Muscle layer of colon (tissue), 2 donors: ENCODE results near the gene RXRG.

Source experiments
- H3K27ac ChIP-seq: one replicate; pipeline ENCODE4 v1.7.0; 2013; ENCODE audit warnings: low read depth, mild to moderate bottlenecking, low read length, moderate library complexity
- H3K27me3 ChIP-seq, 2 donors: one replicate each; pipeline ENCODE4 v1.7.0; 2013; ENCODE audit warnings: low read length in 2 of 2, mild to moderate bottlenecking in 2 of 2; ENCODE audit not compliant: insufficient read depth in 2 of 2, control insufficient read depth in 1 of 2
- H3K36me3 ChIP-seq: one replicate; pipeline ENCODE4 v1.7.0; 2013; ENCODE audit warnings: mild to moderate bottlenecking, low read length; ENCODE audit not compliant: insufficient read depth
- H3K4me1 ChIP-seq: one replicate; pipeline ENCODE4 v1.7.0; 2013; ENCODE audit warnings: mild to moderate bottlenecking, low read length; ENCODE audit not compliant: insufficient read depth
- H3K4me3 ChIP-seq, 2 donors: one replicate each; pipeline ENCODE4 v1.7.0; 2013; ENCODE audit warnings: low read length in 2 of 2, low read depth in 1 of 2, mild to moderate bottlenecking in 1 of 2, moderate library complexity in 1 of 2
- H3K9ac ChIP-seq: one replicate; pipeline ENCODE4 v1.7.0; 2013; ENCODE audit warnings: low read length
- H3K9me3 ChIP-seq: one replicate; pipeline ENCODE4 v1.7.0; 2013; ENCODE audit warnings: mild to moderate bottlenecking, low read length
- donor health status: abdominal sarcoma.
- donor health status: Adenocarcinoma of cecum.

The RXRG gene

DNA sequence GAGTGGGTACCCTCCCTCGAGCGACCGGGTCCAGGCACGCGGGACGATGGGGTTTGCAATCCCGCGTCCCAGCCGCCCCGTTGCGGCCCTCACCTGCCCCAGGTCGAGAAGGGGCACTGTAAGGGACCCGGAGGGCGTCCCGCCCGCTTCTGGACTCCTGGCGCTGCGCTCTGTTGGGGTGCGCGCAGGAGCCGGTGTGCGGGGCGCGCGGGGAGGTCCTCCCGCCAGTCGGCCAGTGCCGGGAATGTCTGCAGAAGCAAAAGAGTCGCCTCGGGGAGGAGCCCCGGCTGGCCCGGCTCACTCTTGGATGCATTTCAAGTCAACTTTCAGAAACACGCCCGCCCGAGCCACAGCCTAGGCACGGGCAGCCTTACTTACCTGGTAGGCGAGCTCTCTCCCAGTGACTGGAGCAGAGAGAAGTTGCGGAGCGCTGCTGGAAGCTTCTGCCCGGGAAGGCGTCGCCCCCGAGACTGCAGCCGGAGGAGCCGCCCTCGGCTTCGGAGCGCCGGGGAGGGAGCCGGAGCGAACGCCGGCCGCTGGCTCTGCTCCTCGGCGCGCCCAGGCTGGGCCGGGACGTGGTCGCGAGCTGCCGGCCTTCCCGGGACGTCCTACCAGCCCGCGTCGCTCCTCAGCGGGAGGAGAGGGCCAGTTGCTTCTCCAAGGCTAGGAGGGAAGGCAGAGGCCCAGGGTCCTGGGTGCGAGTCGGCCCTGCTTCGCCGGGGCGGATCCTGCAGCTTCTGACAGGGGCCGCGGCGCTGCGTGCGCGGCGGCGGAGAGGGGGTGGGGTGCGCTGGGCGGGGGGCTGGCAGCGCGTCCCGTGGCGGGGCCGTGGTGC lies 88.7 kb downstream of the RXRG start, which contains the start of gene LMX1A:
Gene LMX1A (minus strand): TSS at position 739 of the 835 bp plus-strand sequence. CDS start 1,156 bp downstream, outside the sequence.
- H3K27me3 ChIP-seq = peaks cover 55 to 69% of the 10 kb centered on the region in 2 donors
- H3K4me1 ChIP-seq = peaks cover 12% of the 10 kb centered on the region
- H3K9ac ChIP-seq = no peak within 1 kb of the TSS
- no peaks in the 10 kb centered on the region for H3K36me3 ChIP-seq
- no peaks in the 10 kb centered on the region for H3K9me3 ChIP-seq
- no peak within 1 kb of the TSS for H3K27ac ChIP-seq
- peak within 1 kb of the TSS; percentile 24 to 49 for H3K4me3 ChIP-seq

DNA sequence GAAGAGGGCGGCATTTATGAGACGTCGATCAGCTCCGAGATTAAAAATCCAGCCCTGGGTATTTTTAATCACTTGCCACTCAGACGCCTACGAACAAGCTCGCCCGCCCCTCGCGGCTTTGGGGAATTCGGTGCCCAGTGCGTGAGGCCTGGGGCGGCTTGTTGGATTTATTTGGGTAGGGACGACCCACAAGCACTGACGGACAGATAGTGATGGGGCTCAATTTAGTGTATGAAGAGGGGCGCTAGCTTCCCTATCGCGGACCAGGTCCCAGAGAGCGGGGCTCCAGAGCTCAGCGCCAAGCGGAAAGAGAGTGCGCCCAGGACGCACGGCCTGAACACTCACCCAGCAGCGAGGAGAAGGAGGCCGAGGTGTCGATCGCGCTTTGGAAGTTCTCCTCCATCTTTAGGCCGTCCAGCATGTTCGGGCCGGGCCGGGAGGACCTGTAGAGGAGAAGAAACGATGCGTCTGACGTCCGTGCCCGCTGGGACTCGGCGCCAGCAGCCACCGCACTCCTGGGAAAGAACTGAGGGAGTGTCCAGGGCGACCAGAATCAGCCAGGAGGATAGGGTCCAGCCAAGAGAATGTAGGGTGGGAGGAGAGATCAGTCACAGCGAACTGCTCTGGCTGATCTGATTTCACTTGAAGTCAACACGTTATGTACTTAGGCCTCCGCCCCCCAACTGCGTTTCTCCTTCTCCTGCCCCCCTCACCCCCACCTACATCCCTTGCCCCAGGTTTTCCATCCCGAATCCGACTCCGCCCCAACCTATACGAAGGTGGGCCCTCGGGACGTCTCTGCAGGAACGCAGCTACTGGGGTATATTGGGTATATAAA lies 89.6 kb downstream of the RXRG start:
- H3K36me3 ChIP-seq = no peaks in the 10 kb centered on the region
- peak overlapping the region; percentile 24 to 49 for H3K4me3 ChIP-seq
- H3K27me3 ChIP-seq = peaks cover 64 to 78% of the 10 kb centered on the region in 2 donors
- no peak overlapping the region for H3K27ac ChIP-seq
- peaks cover 12% of the 10 kb centered on the region for H3K4me1 ChIP-seq
- H3K9ac ChIP-seq = no peak overlapping the region
- H3K9me3 ChIP-seq = no peaks in the 10 kb centered on the region

DNA sequence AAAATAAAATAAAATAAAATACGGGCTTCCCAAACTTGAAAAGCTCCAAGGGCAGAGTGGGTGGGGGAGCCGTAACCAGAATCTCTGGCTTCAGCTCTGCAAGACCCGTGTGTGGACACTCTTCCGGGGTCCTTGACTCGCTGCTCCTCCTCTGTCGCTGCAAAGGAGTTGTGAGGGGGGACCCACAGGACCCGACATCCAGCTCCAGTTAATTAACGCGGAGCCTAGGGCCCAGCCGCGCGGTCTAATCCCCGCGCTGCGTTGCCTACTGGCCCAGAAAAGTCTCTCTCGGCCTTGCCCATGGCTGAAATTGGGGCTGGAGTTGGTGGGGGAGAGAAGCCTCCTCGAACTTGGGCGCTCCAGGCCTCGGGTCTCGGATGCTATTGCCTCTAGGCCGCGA lies 90.2 kb downstream of the RXRG start:
- H3K9ac ChIP-seq = no peak overlapping the region
- peaks cover 70 to 84% of the 10 kb centered on the region in 2 donors for H3K27me3 ChIP-seq
- no peak overlapping the region for H3K4me3 ChIP-seq

DNA sequence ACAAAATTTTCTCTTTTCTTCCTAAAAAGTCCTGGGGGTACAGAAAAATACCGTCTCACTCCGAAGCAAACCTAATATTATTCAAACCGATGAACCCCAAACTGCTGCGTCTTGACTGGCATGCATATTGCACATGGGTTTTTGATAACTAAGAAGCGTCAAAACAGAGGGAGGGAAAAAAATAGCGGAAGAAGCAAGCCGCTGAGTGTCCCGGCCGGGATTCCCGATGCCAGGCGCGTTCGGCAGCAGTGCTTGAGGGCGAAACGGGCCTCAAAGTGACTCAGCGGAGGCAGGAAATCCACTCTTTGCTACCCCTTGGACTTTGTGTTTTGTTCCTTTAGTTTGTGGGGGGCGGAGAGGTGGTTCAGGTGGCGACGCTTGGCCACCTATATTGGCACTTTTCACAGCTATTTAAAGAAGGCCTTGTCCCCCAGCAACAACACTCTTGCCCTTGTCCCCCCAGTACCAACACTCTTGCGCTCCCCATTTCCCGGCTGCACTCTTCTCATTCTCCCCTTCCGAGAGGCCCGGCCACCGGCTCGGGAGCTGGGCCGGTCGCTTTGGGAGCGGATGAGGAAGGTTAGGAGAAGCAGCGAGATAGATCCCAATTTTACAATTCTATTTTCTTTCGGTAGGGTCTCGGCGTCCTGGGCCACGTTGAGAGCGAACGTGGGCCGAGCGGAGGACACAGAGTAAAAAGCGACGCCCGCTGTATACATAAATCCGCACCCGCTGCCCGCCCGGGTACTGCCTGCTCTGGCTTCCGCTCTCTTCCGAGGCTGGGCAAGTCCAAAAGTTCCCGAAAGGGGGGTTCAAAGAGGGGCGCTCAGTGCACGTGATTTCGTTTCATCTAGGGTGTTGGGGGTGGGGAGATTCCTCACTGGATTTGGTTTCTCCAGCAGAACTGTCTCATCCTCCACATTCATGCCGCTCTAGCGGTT lies 90.9 kb downstream of the RXRG start:
- Histone ChIP-seq H3K27me3 (peaks cover 74 to 88% of the 10 kb centered on the region in 2 donors), H3K9me3 (no peaks in the 10 kb centered on the region), H3K4me1 (peaks cover 12% of the 10 kb centered on the region), H3K4me3 (no peak overlapping the region), H3K36me3 (no peaks in the 10 kb centered on the region), H3K27ac (no peak overlapping the region), H3K9ac (no peak overlapping the region)

More for the DNA sequence above, 90.2 kb downstream of the RXRG start:
- Histone ChIP-seq H3K36me3 (no peaks in the 10 kb centered on the region), H3K4me1 (peaks cover 12% of the 10 kb centered on the region), H3K27ac (no peak overlapping the region), H3K9me3 (no peaks in the 10 kb centered on the region)

DNA sequence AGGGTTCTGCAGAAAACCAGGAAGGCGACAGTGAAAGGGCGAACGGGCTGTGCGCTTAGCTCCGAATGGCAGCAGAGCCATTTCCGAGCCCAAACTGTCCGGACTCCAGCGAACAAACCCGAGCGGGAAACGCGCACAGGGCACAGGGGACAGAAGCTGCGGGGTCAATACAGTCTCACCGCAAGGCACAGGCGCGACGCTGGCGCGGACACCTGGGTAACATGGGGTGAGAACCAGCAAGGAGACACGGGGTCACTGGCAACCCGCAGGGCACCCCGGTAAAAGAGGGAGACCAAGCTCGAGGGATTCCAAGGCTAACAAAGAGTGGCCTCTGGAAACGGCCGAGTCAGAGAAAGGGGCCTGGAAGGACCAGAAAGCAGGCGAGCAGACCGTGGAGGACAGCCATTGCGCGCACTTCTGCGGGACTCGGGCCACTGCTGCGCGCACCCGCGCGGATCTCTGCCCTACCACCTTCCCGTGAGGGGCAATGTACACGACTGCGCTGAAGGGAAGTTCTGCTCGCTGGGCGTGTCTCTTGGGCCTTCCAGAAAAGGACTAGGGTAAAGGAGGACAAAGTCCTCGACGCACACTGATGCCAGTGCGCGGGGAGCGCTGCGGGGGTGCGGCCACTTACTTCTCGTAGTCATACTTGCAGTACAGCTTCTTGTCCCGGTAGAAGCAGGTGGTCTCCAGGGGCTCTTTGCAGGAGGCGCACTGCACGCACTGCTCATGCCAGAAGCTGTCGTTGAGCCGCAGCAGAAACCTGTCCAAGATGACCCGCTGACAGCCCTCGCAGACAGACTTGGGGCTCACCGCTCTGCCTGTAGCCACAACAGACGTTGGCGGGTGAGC lies 92.3 kb downstream of the RXRG start:
- H3K9ac ChIP-seq = no peak overlapping the region
- H3K27me3 ChIP-seq = peaks cover 71 to 91% of the 10 kb centered on the region in 2 donors
- H3K9me3 ChIP-seq = no peaks in the 10 kb centered on the region
- H3K4me3 ChIP-seq = no peak overlapping the region
- no peak overlapping the region for H3K27ac ChIP-seq
- peaks cover 12% of the 10 kb centered on the region for H3K4me1 ChIP-seq
- no peaks in the 10 kb centered on the region for H3K36me3 ChIP-seq

DNA sequence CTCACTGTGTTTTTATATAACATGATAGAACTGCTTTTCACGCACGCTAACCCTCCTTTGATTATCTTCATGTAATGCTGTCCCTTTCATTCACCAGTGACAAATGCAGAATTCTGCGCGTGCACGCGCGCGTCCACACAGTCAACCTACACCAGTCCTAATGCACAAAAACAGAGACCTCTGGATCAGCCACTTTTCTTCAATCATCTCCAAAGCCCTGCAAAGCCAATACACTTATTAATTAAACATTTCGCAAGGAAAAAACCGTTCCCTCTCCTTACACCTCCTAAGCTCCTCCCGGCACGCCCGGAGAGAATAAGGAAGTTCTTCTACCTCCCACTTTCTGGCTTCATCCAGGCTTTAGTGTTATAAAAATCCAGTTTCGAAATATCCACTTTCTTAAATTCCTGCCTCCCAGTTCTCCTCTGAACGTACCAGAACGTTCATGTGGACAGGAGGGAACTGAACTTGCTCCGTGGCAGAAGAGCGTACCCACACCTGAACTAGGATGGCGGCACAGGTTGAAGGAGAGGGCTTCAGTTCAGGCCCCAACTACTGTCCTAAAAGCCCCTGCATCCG lies 93.0 kb downstream of the RXRG start:
- Histone ChIP-seq H3K4me1 (peaks cover 12% of the 10 kb centered on the region), H3K27ac (no peak overlapping the region), H3K9me3 (no peaks in the 10 kb centered on the region), H3K9ac (no peak overlapping the region), H3K27me3 (peaks cover 69 to 83% of the 10 kb centered on the region in 2 donors), H3K4me3 (no peak overlapping the region), H3K36me3 (no peaks in the 10 kb centered on the region)
